GM18909 (cell line): ENCODE data around the gene C10orf88.

Experiments
- ATAC-seq: cut with Tn5 transposase; IDR thresholded peaks from one replicate; pipeline ENCODE4 v1.9.1; 2021; ENCODE audit warnings: mild to moderate bottlenecking; ENCODE audit not compliant: unreplicated experiment, poor library complexity

The C10orf88 gene, protein sequence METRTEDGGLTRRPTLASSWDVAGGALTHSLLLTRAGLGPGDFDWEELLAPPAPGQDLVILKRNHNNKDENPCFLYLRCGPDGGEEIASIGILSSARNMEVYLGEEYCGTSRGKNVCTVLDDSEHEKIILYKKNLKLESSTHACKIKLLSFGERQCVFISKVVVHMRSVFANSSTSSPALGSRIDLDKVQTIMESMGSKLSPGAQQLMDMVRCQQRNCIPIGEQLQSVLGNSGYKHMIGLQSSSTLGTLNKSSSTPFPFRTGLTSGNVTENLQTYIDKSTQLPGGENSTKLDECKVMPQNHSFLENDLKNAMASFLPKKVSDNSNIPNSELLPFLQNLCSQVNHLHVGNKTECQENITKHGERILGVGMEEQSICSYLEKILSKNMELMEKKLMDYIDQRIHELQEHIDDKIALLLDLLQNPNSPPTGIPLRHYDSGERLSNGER

DNA sequence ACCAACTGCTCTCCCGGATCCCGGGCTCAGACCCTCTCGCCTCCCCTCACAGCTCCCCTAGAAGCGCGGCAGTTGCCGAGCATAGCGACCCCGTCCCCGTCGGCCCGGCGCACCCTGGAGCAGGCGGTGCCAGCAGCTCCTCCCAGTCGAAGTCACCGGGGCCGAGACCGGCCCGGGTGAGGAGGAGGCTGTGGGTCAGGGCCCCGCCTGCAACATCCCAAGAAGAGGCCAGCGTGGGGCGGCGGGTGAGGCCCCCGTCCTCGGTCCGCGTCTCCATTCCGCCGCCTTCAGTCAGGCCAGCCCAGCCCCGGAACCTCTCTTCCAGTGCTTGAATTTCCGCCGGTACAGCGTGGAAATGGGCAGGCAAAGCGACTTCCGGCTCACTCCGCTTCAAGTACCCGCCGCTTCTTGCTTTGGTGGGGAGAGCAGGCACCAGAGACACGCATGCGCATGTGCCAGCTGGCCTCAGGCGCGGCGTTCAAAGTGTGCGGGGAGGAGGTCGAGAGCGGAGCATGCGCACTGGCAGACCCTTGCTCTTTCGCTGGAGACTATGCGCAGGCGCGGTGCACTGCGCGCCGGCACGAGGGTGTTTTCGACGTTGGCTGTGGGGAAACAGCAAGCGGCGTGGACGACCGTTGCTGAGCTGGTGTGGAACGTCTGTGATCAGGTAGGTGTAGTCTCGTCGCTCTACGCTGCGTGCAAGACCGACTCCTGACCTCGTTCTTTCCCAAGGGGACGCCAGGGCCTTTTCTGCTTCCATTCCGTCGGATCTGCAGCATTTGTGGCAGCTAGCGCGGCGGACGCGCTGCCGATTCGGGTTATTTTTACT, at the start of gene C10orf88:
C10orf88 (minus strand) TSS at position 326 of the 829 bp plus-strand sequence; CDS start at position 277, 49 bp downstream.
- ATAC-seq: peak; percentile 97

DNA sequence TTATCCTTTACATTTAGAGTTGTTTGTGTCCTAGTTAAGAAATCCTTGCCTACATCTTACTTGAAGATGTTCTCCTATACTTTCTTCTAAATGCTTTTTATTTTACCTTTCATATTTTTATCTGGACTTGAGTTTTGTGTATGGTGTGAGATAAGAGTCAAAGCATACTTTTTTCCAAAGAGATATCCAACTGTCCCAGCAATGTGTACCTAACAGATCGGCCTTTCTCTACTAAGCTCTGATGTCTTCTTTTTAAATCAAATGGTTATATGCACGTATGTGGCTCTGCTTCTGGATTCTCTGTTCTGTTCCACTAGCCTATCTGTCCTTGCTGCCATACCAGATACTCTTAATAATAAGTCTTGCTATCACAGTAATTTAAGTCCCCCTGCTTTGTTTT, 47.3 kb upstream of the C10orf88 start:
- ATAC-seq: no peak

DNA sequence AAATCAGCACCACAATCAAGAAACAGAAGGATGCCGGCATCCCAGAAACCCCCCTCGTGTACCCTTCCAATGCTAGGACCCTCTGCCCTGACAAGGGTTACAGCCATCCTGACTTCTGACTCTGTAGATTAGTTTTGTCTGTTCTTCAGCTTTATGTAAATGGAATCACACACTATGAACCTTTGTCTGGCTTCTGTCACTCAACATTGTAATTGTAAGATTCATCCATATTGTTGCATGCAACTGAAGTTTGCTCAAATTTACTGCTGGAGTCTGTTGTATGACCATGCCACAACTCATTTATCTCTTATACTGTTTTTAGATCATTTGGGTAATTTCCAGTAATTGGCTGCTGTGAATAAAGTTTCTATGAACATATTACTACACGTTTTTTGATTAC, 46.1 kb upstream of the C10orf88 start:
- no peak for ATAC-seq

DNA sequence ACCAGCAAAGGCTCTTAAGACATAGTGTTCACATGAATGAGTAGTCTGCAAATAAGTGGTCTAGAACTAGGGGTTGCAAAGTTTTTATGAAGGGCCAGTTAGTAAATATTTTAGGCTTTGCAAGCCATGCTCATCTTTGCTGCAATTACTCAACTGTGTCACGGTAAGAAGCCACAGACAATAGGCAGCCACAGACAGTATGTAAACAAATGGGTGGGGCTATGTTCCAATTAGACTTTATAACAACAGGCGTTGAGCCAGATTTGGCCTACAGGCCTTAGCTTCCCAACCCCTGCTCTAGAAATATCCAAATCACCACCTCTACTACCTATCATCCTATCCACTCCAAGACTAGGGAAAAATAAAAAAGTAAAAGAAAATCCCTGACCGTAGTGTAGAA, 45.3 kb upstream of the C10orf88 start:
- ATAC-seq: no peak

DNA sequence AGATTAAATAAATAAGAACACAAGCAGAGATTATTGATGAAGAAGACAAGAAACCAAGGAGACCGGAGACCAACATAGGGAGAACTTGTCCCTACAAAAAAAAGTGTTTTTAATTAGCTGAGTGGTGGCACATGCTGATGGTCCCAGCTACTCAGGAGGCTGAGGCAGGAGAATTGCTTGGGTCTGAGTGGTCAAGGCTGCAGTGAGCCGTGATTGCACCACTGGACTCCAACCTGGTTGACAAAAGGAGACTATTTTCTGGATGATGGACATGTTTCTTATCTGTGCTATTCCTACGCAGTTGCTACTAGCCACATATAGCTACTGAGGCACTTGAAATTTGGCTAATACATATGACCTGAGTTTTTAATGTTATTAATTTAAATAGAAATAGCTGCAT, 44.9 kb upstream of the C10orf88 start:
- ATAC-seq: no peak

DNA sequence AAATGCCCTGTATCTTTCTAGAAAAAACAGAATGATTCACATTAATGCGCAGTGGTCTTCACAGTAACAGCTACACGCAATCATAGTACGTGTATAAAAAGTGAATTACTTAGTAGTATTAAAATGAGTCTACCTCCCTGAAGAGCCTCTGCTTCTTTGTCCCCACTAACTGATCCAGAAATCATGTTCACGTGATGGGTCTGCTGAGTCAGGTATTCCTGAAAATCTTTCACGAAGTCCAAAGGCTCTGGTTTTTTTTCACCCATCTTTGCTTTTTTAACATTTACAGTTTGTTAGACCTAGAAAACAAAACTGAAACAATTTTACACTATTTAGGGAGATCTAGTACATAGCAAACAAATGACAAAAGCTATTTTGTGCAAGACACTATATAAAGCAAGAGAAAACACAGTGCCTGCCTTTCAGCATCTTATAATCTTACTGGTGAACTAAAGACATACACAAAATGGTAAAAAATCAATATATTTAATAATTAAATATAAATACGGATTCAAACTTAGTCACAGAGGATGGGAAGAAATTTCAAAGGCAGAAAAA, 44.4 kb upstream of the C10orf88 start:
- no peak for ATAC-seq

DNA sequence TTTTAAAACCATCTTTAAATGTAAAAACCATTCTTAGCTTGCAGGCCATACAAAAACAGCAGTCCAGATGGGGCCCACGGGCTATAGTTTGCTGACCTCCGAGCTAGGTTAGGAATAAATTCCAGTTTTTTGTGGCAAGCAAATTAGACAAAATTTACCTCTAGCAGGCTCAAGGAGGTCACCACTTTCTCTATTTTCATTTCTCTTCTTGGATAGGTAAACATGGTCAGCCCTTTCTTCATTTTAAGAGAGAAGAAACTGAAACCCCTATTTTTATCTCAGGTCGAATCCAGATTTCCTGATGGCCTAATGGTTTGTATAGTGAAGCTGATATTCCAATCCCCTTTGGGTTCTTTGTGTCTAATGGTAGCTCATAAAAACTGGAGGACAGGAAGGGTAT, 43.8 kb upstream of the C10orf88 start:
- no peak for ATAC-seq

DNA sequence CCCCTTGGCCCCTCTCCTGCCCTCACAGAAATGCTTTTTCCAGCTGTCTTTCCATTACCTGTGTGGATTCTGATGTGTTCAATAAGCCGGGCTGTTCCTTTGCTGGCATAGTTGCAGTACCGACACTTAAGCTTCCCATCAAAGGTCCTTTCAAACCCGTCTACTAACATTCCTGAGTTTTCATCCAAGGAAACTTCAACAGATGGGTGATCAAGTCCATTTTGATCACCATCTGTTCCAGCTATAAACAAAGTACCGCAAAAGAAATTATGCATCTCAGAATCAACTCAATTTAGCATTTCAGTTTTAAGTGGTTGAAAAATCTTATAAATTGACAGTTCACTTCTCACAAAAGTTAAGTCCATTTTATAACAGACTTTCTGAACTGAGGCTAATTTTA, 41.9 kb upstream of the C10orf88 start:
- ATAC-seq: no peak

DNA sequence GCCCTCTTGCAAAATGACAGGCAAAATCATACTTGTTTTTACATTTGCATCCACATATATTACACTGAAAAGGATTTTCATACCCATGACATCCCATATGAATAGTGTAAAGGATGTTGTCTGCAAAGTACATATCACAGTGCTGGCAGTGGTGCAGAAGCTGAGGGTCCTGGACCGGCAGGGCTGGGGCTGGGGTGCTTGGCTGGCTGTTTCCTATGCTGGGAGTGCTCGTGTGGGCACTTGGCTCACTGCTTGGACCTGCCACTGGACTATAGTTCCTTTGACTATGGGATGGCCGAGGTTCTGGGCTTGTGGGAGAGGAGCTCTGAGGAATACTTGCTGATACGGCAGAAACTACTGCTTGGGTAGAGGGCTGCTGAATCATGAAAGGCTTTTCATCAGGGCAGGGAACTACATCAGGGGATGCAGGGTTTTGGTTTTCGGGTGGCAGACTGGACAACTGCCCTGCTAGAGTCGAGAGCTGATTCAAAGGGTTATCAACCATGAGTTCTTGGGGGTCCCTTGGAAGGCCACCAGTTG, 39.8 kb upstream of the C10orf88 start:
- no peak for ATAC-seq

DNA sequence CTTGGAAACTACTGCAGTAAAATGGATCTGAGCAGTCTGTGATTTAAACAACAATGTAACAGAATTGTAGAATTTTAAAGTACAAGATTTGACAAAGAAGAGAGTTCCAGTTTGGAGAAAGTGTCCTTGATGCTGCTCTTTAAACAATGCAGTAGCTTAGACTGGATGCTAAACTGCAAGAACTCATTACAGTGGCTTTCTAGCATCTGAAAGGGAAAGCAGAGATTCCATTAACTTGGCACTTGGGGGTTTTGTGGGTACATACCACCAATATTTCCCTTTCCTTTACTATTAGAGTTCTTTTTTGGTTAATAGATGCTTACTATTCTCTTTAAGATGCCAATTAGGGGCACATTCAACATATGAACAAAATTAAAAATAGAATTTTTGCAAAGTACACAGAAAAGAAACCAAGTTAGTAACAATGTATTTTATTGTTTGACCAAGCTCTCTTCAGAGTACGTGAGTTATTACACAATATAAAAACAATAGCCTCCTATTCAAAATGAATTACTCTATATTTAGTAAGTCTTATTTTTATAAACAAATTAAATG, 38.1 kb upstream of the C10orf88 start:
- no peak for ATAC-seq

DNA sequence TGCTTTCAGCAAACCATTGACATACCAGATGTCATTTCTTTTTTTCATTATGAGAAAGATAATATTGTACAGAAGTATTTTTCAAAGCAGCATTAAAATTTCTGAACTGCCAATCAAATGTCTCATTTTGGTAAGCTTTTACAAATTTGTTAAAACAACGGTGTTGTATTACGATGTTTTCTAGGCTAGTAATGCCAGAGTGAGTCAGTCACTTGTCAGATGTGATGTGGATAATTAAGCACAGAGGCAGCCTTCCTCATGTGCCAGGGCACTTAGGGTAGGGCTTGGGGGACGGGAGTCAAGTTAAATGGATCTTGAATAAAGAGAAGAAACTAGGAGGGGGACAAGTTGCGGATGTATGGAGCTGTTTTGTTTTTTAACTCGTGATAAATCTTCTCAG, 36.3 kb upstream of the C10orf88 start:
- ATAC-seq: no peak

DNA sequence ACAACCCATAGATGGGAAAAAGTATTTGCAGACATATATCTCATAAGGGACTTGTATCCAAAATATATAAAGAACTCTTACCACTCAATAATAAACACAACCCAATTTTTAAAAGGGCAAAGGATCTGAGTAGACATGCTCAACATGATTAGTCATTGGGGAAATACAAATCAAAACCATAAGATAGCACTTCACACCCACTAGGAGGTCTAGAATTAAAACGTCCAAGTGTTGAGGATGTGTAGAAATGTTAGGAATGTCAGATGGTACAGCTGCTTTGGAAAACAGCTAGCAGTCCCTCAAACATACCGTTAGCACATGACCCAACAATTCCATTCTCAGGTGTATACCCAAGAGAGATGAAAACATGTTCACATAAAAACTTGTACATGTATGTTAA, 34.5 kb upstream of the C10orf88 start:
- no peak for ATAC-seq

DNA sequence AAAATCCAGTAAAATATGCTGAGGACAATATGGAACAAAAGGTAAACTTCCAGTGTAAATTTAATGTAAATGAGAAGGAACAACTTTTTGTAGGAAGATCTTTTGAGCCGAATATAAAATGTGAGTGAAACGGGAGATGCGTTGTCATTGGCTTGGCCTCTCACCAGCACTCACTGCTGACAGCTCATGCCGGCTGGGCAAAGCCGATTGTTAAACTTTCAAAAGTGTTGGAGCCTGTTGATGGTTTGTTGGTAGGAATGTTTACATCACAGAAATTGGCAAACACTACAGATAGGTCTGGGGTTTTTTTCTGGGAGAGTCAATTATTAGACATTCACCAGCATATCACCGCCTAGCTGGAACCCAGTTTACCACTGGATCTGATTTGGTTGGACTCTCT, 32.3 kb upstream of the C10orf88 start:
- ATAC-seq: no peak

DNA sequence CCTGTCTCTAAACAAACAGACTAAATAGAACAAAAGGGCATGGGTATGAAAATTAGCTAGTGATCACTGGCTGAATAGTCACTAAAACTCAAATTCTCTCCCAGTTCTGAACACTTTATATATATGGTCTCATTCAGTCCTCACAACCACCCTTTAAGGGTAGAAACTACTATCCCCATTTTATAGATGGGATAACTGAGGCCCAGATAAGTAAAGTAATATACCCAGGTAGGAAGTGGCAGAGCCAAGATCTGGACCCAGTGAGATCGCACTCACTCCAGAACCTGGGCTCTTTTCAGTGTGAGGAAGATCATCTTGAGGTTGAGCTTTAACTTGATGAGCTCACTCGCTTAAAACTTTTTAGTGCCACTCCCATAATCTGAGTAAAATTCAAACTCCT, 30.7 kb upstream of the C10orf88 start:
- ATAC-seq: no peak

DNA sequence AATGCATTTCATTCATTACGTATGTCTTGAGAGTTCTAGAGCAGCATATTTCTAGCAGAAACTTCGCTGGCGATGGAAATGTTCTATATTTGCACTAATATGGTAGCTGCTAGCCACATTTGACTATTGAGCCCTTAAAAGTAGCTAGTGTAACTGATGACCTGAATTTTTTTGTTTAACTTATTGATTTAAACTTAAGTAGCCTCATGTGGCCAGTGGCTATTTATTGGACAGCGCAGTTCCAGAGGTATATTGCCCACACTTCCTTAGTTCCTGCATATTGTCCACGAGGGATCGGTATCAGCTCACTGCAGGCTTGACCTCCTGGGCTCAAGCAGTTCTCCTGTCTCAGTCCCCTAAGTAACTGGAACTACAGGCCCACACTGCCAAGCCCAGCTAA, 29.9 kb upstream of the C10orf88 start:
- no peak for ATAC-seq

DNA sequence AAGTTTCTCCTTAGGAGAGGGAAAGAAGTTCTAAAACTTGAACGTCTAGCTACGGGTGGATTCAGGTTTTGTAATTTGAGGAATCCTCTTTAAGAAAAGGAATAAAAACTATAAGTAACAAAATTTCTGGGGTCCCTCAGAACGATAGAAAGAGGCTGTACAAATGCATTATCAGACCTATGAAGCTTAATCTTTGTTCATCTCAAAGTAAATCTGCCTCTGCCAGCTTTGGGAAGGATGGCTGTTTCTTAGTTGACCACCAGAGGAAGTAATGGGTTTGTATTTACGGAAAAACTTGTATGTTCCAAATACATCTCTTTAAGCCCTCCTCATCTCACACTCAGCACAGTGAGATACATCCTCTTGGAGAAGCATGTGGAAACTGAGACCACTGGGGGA, 27.0 kb upstream of the C10orf88 start:
- ATAC-seq: no peak

DNA sequence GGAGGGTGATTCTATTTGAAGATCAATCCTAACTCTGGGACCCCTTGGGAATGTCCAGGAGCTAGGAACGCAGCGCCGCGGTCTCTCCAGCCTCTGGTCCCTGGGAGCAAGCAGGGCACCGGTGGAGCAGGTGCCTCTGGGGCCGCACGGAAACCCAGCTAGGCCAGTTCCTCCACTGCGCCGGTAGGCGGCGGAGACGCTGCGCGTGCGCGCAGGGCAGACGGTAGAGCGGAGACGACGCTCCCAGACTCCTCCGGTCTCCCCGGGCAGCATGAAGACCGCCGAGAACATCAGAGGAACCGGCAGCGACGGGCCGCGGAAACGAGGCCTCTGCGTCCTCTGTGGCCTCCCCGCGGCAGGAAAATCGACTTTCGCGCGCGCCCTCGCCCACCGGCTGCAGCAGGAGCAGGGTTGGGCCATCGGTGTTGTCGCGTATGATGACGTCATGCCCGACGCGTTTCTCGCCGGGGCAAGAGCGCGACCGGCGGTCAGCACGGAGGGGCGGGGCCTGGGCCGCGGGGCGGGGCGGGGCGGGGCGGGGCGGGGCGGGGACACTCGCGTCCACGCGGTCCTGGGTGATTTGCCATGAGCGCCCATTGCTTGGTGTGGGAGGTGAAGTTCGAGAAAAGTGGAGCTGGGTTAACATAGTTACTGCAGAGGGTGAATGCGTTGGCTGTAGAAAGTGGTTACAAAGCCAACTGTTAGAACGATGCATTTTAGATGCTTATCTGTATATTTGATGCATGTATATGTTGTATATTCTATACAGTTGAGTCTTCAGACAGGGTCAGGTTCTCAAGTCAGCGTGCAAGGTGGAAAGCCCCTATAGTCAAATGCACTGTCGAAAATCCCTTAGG, 26.4 kb upstream of the C10orf88 start, which contains the start of gene PSTK:
PSTK (plus strand) TSS at position 193 of the 857 bp plus-strand sequence; CDS start at position 272, 79 bp downstream.
- peak; percentile 96 for ATAC-seq

DNA sequence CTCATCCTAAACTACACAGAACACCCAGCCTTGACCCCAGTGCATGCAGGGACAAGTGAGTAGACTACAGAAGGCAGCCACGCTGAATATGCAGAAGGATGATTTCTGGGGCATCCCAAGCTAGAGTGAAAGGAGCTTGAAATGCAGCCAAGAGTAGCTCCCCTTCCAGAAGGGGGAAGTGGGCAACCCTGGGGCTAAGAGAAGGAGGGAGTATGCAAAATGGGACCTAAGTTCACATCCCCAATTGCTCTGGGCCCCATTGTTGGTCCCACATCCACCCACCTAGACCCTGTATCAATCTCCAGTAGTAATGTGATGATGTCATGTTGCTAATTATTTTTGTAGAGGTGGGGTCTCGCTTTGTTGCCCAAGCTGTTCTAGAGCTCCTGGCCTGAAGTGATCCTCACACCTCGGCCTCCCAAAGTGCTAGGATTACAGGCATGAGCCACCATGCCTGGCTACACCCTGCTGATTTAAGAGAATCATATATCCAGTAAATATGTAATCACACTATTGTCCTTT, 20.6 kb upstream of the C10orf88 start:
- ATAC-seq: no peak

DNA sequence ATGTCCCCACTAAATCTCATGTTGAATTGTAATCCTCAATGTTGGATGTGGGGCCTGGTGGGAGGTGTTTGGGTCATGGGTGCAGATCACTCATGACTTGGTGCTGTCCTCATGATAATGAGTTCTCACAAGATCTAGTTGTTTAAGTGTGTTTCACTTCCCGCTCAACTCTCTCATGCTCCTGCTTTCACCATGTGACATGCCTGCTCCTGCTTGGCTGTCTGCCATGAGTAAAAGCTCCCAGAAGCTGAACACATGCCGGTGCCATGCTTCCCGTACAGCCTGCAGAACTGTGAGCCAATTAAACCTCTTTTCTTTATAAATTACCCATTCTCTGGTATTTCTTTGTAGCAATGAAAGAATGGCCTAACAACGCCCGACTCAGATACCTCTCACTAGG, 20.0 kb upstream of the C10orf88 start:
- ATAC-seq: no peak
